ENCODE measurements around the gene TRIO. TPM values are rescaled to one million over a fixed set of nuclear protein-coding genes. Genes with fewer than 3 reads are reported as not detected.

TRIO gene
- total and polyA plus RNA-seq, 2 donors (not counting 1 experiment from before 2014, with no cell fraction given): 134 to 281 TPM

DNA sequence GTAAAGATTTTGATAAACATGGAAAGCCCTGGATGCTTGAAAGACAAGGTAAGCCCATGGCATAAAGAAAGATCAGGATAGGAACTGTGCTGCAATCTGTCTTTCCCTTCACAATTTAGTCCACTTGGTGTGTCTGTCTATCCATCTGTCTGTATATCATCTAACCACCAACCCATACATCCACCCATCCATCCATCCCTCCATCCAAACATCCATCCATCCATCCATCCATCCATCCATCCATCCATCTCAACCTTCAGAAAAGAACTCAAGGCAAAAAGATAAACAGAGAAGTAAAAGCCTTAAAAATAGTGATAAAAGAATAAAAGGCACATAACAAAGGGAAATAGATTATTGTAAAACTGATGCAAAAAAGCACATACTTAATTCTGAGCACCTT lies 15.1 kb upstream of the TRIO start:
- H2AFZ ChIP-seq (ENCODE audit: low read length): no peak overlapping the region
- H3K36me3 ChIP-seq (ENCODE audit: control insufficient read depth, insufficient read depth, low read length): no peaks in the 10 kb centered on the region
- no peaks in the 10 kb centered on the region for H4K20me1 ChIP-seq (ENCODE audit: control insufficient read depth, extremely low read depth, insufficient read depth, low read length)
- TF ChIP-seq EZH2 (IDR thresholded peaks at IDR 0.05; ENCODE audit: low read length, missing control alignments): no peak
- TF ChIP-seq, protein P1, sequence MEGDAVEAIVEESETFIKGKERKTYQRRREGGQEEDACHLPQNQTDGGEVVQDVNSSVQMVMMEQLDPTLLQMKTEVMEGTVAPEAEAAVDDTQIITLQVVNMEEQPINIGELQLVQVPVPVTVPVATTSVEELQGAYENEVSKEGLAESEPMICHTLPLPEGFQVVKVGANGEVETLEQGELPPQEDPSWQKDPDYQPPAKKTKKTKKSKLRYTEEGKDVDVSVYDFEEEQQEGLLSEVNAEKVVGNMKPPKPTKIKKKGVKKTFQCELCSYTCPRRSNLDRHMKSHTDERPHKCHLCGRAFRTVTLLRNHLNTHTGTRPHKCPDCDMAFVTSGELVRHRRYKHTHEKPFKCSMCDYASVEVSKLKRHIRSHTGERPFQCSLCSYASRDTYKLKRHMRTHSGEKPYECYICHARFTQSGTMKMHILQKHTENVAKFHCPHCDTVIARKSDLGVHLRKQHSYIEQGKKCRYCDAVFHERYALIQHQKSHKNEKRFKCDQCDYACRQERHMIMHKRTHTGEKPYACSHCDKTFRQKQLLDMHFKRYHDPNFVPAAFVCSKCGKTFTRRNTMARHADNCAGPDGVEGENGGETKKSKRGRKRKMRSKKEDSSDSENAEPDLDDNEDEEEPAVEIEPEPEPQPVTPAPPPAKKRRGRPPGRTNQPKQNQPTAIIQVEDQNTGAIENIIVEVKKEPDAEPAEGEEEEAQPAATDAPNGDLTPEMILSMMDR (conservative IDR thresholded peaks at IDR 0.05 in 1 of 2, IDR thresholded peaks at IDR 0.05 in 1 of 2; ENCODE audit: low read depth in 1 of 2, low read length in 2 of 2): no peak
- no peak overlapping the region for H3K4me3 ChIP-seq (replicated peaks in 1 of 4; ENCODE audit: control extremely low read depth in 1 of 4, insufficient read depth in 1 of 4, low read depth in 3 of 4, low read length in 4 of 4)
- H3K79me2 ChIP-seq (ENCODE audit: control insufficient read depth, insufficient read depth, low read length): no peaks in the 10 kb centered on the region
- H3K9me3 ChIP-seq (ENCODE audit: control insufficient read depth, insufficient read depth, low read depth, low read length): no peaks in the 10 kb centered on the region
- DNase-seq (ENCODE audit: low read depth in 2 of 2): no peak
- no peak overlapping the region for H3K27ac ChIP-seq (ENCODE audit: insufficient read depth, low read length)
- H3K27me3 ChIP-seq (ENCODE audit: control insufficient read depth, insufficient read depth, low read length): no peaks in the 10 kb centered on the region
- no peaks in the 10 kb centered on the region for H3K4me1 ChIP-seq (ENCODE audit: control insufficient read depth, extremely low read depth, insufficient read depth, low read length)
- no peak overlapping the region for H3K4me2 ChIP-seq (ENCODE audit: extremely low read depth, insufficient read depth, low read length)
- no peak overlapping the region for H3K9ac ChIP-seq (ENCODE audit: insufficient read depth, low read length)

DNA sequence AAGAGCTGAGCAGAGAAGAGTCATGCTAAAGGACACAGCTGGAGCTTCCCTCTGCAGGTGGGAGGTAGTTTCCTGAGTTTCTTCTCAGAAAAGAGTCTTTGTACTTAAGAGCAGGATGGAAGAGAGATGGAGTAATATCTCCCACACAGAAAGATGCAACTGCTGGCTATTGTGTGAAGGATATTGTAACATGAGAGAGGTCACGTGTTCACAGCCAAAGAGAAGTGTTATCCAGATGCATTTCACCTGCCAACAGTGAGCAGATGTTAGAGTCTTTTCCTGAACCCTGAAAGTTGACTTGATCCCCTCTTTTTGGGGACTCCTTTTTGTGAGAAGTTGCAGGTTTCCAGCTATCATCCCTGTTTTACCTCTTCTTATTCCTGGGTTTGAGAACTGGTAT lies 14.0 kb upstream of the TRIO start:
- Histone ChIP-seq H3K79me2 (ENCODE audit: control insufficient read depth, insufficient read depth, low read length) (no peaks in the 10 kb centered on the region), H3K4me1 (ENCODE audit: control insufficient read depth, extremely low read depth, insufficient read depth, low read length) (no peaks in the 10 kb centered on the region), H2AFZ (ENCODE audit: low read length) (no peak overlapping the region), H3K4me3 (replicated peaks in 1 of 4; ENCODE audit: control extremely low read depth in 1 of 4, insufficient read depth in 1 of 4, low read depth in 3 of 4, low read length in 4 of 4) (no peak overlapping the region), H4K20me1 (ENCODE audit: control insufficient read depth, extremely low read depth, insufficient read depth, low read length) (no peaks in the 10 kb centered on the region), H3K27me3 (ENCODE audit: control insufficient read depth, insufficient read depth, low read length) (no peaks in the 10 kb centered on the region), H3K9ac (ENCODE audit: insufficient read depth, low read length) (no peak overlapping the region), H3K9me3 (ENCODE audit: control insufficient read depth, insufficient read depth, low read depth, low read length) (no peaks in the 10 kb centered on the region), H3K27ac (ENCODE audit: insufficient read depth, low read length) (no peak overlapping the region), H3K4me2 (ENCODE audit: extremely low read depth, insufficient read depth, low read length) (no peak overlapping the region), H3K36me3 (ENCODE audit: control insufficient read depth, insufficient read depth, low read length) (no peaks in the 10 kb centered on the region)
- TF ChIP-seq EZH2 (IDR thresholded peaks at IDR 0.05; ENCODE audit: low read length, missing control alignments): no peak
- TF ChIP-seq, protein P1 (conservative IDR thresholded peaks at IDR 0.05 in 1 of 2, IDR thresholded peaks at IDR 0.05 in 1 of 2; ENCODE audit: low read depth in 1 of 2, low read length in 2 of 2): no peak
- DNase-seq (ENCODE audit: low read depth in 2 of 2): no peak

DNA sequence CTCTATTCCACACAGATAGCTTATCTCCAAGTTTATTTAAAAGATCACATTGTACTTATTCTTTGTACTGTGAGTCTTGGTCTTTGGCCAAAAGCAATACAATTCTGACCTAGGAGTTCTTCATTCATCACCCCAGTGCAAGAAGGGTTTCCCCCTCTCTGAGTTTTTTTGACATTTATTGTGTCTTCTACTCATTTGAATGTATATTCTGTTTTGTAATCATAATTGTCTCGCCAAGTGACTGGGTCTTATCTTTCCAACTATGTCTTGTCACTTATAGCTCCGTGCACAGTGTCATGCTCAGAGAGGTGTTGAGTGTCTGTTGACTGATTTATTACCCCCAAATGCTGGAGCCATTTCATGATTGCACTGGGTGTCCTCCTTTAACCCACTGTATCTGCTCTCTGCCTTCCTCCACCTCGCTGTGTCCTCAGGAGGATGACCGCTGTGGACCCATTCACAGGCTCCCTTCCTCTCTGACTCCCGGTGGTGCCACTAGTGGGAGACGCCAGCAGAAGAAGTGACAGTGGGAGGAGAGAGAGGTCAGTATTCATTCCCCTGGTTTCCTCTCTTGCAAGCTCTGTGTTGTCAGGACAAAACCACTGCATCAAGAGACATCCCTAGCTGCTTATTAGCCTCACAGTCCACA lies 11.2 kb upstream of the TRIO start:
- H3K4me2 ChIP-seq (ENCODE audit: extremely low read depth, insufficient read depth, low read length): peak overlapping the region; percentile 20
- H3K4me3 ChIP-seq (replicated peaks in 1 of 4; ENCODE audit: control extremely low read depth in 1 of 4, insufficient read depth in 1 of 4, low read depth in 3 of 4, low read length in 4 of 4): no peak overlapping the region
- peak in 1 of 2 donors; percentile 57 for DNase-seq (ENCODE audit: low read depth in 2 of 2)
- no peaks in the 10 kb centered on the region for H4K20me1 ChIP-seq (ENCODE audit: control insufficient read depth, extremely low read depth, insufficient read depth, low read length)
- no peak overlapping the region for H2AFZ ChIP-seq (ENCODE audit: low read length)
- no peaks in the 10 kb centered on the region for H3K79me2 ChIP-seq (ENCODE audit: control insufficient read depth, insufficient read depth, low read length)
- H3K27me3 ChIP-seq (ENCODE audit: control insufficient read depth, insufficient read depth, low read length): no peaks in the 10 kb centered on the region
- no peaks in the 10 kb centered on the region for H3K4me1 ChIP-seq (ENCODE audit: control insufficient read depth, extremely low read depth, insufficient read depth, low read length)
- H3K36me3 ChIP-seq (ENCODE audit: control insufficient read depth, insufficient read depth, low read length): no peaks in the 10 kb centered on the region
- H3K9ac ChIP-seq (ENCODE audit: insufficient read depth, low read length): no peak overlapping the region
- no peak overlapping the region for H3K27ac ChIP-seq (ENCODE audit: insufficient read depth, low read length)
- no peaks in the 10 kb centered on the region for H3K9me3 ChIP-seq (ENCODE audit: control insufficient read depth, insufficient read depth, low read depth, low read length)
- TF ChIP-seq EZH2 (IDR thresholded peaks at IDR 0.05; ENCODE audit: low read length, missing control alignments): no peak
- TF ChIP-seq, protein P1 (conservative IDR thresholded peaks at IDR 0.05 in 1 of 2, IDR thresholded peaks at IDR 0.05 in 1 of 2; ENCODE audit: low read depth in 1 of 2, low read length in 2 of 2): no peak
